GM12801 (cell line): ENCODE data around the gene PPP1R27.

Source experiments
- TF ChIP-seq, protein P1 (sequence below): IDR thresholded peaks from one replicate; pipeline ENCODE4 v1.5.1; 2011; ENCODE audit warnings: control low read depth; ENCODE audit not compliant: insufficient read length; ENCODE audit errors: extremely low read depth

Gene PPP1R27

DNA sequence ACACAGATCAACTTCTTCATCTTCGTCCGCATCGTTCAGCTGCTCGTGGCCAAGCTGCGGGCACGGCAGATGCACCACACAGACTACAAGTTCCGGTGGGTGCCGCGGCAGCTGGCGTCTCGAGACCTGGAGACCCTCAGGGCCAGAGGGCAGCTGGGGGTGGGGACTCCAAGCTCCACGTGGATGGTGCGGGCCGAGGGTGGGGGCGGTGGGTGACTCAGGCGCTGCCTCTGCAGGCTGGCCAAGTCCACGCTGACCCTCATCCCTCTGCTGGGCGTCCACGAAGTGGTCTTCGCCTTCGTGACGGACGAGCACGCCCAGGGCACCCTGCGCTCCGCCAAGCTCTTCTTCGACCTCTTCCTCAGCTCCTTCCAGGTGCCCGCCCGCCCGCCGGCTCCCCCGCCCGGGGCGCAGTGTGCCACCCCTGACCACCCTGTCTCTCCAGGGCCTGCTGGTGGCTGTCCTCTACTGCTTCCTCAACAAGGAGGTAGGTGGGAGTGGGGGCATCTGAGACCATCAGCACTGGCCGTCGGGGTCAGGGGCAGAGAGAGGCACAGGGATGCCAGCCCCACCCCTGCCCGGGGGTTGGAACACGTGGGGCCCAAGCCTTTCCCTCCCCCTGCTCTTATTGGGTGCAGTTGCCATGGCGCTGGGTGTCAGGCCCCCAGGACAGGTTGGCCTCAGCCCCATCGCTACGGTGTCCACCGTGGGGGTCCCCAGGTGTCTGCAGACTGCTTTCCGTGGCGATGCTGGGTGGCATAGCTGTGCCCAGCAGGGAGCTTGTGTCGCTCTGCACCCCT lies 22.1 kb downstream of the PPP1R27 start:
- TF ChIP-seq, protein P1, sequence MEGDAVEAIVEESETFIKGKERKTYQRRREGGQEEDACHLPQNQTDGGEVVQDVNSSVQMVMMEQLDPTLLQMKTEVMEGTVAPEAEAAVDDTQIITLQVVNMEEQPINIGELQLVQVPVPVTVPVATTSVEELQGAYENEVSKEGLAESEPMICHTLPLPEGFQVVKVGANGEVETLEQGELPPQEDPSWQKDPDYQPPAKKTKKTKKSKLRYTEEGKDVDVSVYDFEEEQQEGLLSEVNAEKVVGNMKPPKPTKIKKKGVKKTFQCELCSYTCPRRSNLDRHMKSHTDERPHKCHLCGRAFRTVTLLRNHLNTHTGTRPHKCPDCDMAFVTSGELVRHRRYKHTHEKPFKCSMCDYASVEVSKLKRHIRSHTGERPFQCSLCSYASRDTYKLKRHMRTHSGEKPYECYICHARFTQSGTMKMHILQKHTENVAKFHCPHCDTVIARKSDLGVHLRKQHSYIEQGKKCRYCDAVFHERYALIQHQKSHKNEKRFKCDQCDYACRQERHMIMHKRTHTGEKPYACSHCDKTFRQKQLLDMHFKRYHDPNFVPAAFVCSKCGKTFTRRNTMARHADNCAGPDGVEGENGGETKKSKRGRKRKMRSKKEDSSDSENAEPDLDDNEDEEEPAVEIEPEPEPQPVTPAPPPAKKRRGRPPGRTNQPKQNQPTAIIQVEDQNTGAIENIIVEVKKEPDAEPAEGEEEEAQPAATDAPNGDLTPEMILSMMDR = no peak

DNA sequence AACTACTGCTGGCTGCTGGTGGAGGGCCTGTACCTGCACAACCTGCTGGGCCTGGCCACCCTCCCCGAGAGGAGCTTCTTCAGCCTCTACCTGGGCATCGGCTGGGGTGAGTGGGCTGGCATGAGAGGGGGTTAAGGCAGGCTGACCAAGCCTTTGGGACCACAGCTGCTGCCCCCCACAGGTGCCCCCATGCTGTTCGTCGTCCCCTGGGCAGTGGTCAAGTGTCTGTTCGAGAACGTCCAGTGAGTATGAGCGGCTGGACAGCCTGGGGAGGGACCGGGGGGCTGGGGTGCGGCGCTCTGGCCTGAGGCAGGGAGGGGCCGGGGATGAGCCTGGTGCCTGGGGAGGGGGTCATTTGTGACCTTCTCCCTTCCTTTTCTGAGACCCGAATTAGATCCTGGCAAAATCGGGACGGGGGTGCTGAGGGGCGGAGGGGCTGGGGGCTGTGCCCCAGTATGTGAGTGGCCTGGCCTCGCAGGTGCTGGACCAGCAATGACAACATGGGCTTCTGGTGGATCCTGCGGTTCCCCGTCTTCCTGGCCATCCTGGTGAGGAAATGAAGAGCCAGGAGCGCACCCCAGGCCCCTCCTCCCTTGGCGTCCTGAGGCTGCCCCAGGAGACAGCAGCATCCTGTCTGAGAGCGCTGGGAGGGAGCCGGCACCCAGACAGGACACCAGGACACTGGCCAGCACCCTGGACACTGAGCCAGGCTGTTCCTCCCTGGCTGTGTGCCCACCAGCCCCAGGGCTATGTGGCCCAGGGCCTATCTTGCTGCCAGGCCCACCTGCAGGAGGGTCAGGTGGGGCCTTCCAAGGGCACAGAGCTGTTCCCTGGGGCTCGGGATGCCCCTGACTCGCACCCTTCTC lies 22.9 kb downstream of the PPP1R27 start:
- TF ChIP-seq, protein P1 = no peak

DNA sequence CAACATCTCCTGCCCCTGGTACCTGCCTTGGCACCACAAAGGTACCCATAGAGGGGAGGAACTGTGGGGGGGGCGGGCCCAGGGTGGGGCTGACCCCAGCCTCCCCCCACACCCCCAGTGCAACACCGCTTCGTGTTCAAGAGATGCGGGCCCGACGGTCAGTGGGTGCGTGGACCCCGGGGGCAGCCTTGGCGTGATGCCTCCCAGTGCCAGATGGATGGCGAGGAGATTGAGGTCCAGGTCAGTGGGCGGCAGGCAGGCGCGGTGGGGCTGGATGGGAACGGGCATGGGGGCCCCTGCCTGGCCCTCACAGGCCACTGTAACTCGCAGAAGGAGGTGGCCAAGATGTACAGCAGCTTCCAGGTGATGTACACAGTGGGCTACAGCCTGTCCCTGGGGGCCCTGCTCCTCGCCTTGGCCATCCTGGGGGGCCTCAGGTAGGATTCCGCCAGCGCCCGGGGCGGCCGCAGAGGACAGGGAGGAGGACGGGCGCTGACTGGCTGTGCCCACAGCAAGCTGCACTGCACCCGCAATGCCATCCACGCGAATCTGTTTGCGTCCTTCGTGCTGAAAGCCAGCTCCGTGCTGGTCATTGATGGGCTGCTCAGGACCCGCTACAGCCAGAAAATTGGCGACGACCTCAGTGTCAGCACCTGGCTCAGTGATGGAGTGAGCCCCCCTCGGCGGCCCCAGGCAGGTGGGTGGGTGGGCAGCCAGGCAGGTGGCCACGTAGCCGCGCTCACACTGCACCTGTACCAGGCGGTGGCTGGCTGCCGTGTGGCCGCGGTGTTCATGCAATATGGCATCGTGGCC lies 23.8 kb downstream of the PPP1R27 start:
- TF ChIP-seq, protein P1 = no peak

DNA sequence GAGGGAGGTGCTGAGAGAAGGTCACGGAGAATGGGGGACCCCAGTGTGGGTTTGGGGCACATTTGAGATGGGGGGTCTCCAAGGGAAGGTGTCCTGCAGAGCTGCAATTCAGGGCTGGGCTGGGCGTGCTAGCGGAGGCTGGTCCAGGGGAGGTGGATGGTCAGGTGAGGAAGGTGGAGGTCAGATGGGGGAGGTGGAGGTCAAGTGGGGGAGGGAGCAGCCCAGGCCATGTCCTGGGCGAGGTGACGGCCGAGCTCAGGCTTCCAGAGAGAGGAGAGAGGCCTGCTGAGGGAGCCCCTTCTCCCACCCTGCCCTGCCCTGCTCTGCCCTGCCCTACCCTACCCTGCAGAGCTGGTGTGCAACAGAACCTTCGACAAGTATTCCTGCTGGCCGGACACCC lies 24.4 kb downstream of the PPP1R27 start:
- TF ChIP-seq, protein P1 = no peak

DNA sequence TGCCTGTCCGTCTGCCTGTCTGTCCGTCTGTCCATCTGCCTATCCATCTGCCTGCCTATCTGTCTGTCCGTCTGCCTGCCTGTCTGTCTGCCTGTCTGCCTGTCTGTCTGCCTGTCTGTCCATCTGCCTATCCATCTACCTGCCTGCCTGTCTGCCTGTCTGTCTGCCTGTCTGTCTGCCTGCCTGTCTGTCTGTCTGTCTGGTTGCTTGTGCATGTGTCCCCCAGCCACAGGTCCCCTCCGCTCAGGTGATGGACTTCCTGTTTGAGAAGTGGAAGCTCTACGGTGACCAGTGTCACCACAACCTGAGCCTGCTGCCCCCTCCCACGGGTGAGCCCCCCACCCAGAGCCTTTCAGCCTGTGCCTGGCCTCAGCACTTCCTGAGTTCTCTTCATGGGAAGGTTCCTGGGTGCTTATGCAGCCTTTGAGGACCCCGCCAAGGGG lies 25.3 kb downstream of the PPP1R27 start:
- TF ChIP-seq, protein P1 = no peak

DNA sequence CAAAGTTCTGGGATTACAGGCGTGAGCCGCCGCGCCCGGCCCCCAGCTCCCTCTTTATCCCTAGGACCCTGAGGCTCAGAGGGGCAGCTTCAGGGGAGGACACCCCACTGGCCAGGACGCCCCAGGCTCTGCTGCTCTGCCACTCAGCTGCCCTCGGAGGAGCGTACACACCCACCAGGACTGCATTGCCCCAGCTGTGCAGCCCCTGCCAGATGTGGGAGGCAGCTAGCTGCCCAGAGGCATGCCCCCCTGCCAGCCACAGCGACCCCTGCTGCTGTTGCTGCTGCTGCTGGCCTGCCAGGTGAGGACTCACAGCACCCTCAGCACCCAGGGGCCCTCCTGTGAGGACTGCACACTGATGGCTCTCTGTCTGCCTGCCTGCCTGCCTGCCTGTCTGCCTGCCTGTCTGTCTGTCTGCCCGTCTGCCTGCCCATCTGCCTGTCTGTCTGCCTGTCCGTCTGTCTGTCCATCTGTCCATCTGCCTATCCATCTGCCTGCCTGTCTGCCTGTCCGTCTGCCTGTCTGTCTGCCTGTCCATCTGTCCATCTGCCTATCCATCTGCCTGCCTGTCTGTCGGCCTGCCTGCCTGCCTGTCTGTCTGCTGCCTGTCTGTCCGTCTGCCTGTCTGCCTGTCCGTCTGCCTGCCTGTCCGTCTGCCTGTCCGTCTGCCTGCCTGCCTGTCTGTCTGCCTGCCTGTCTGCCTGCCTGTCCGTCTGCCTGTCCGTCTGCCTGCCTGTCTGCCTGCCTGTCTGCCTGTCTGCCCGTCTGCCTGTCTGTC lies 25.9 kb downstream of the PPP1R27 start:
- TF ChIP-seq, protein P1 = no peak
